Raji (cell line): ENCODE data around the gene DLX1.

Experiments used
- POLR2A ChIP-seq: IDR thresholded peaks from 2 replicates; pipeline ENCODE4 v1.6.1; 2011; ENCODE audit warnings: low read depth, low read length, control low read depth; ENCODE audit not compliant: insufficient read depth

Gene DLX1

GRCh38 chr2:172113617-172114016, 28.3 kb downstream of the DLX1 start:
- no peak for TF ChIP-seq POLR2A

GRCh38 chr2:172114579-172114978, 29.3 kb downstream of the DLX1 start:
- TF ChIP-seq POLR2A, result no peak

GRCh38 chr2:172116107-172116506, 30.8 kb downstream of the DLX1 start:
- TF ChIP-seq POLR2A, result no peak

- TF ChIP-seq POLR2A, result no peak
Measured at GRCh38 chr2:172119089-172119488, 33.8 kb downstream of the DLX1 start.

GRCh38 chr2:172120118-172120517, 34.8 kb downstream of the DLX1 start:
- no peak for TF ChIP-seq POLR2A

- no peak for TF ChIP-seq POLR2A
Measured at GRCh38 chr2:172128484-172128883, 43.2 kb downstream of the DLX1 start.

- no peak for TF ChIP-seq POLR2A
Measured at GRCh38 chr2:172129404-172129803, 44.1 kb downstream of the DLX1 start.

- no peak for TF ChIP-seq POLR2A
Measured at GRCh38 chr2:172131713-172132555, 46.6 kb downstream of the DLX1 start.

GRCh38 chr2:172134270-172134669, 49.0 kb downstream of the DLX1 start:
- TF ChIP-seq POLR2A, result no peak

GRCh38 chr2:172135446-172135845, 50.1 kb downstream of the DLX1 start:
- TF ChIP-seq POLR2A, result no peak

GRCh38 chr2:172137109-172137508, 51.8 kb downstream of the DLX1 start:
- TF ChIP-seq POLR2A, result no peak

- TF ChIP-seq POLR2A, result no peak
Measured at GRCh38 chr2:172137943-172138342, 52.6 kb downstream of the DLX1 start.
